HepG2 (cell line): ENCODE measurements around the gene HOXD8. TPM values are rescaled to one million over a fixed set of nuclear protein-coding genes. Genes with fewer than 3 reads are reported as not detected.

ENCODE experiments used
- AHR ChIP-seq: IDR thresholded peaks from 2 replicates; pipeline ENCODE4 v1.6.1; 2018; ENCODE audit warnings: missing genetic modification reagents, missing compliant biosample characterization
- ARID2 ChIP-seq: sonication (generic); formaldehyde crosslinking; IDR thresholded peaks from 2 replicates; pipeline ENCODE4 v1.8.1; 2022; ENCODE audit warnings: mild to moderate bottlenecking, missing genetic modification reagents, borderline replicate concordance
- HOXA5 ChIP-seq: sonication (generic); formaldehyde crosslinking; IDR thresholded peaks from 2 replicates; pipeline ENCODE4 v1.4.0; 2020; ENCODE audit warnings: missing genetic modification reagents
- JDP2 ChIP-seq: sonication (generic); formaldehyde crosslinking; IDR thresholded peaks from 2 replicates; pipeline ENCODE4 v1.8.1; 2022; ENCODE audit warnings: missing genetic modification reagents, borderline replicate concordance
- MZF1 ChIP-seq: sonication (generic); formaldehyde crosslinking; IDR thresholded peaks from 2 replicates; pipeline ENCODE4 v1.8.1; 2023; ENCODE audit warnings: mild to moderate bottlenecking, missing genetic modification reagents, borderline replicate concordance
- NBN ChIP-seq: fragments of 450-650 bp; conservative IDR thresholded peaks from 2 replicates; pipeline ENCODE4 v1.6.1; 2017
- POGZ ChIP-seq: sonication (generic); formaldehyde crosslinking; IDR thresholded peaks from 2 replicates; pipeline ENCODE4 v1.4.0; 2020; ENCODE audit warnings: mild to moderate bottlenecking, missing genetic modification reagents
- REPIN1 ChIP-seq: sonication (generic); formaldehyde crosslinking; IDR thresholded peaks from 2 replicates; pipeline ENCODE4 v1.8.0; 2022; ENCODE audit warnings: missing genetic modification reagents, low read depth, mild to moderate bottlenecking, borderline replicate concordance
- SNAI1 ChIP-seq: sonication (generic); formaldehyde crosslinking; IDR thresholded peaks from 2 replicates; pipeline ENCODE4 v1.5.0; 2020; ENCODE audit warnings: mild to moderate bottlenecking, missing genetic modification reagents, borderline replicate concordance
- SP1 ChIP-seq, 2 experiments: fragments of 450-650 bp in 1 of 2; sonication (generic) in 1 of 2; formaldehyde crosslinking in 1 of 2; IDR thresholded peaks; 2 replicates each; pipeline versions ENCODE4 v1.4.0 to v1.6.1; 2016 to 2020; ENCODE audit warnings: missing genetic modification reagents in 1 of 2
- TBL1XR1 ChIP-seq: fragments of 150-350 bp; IDR thresholded peaks from 2 replicates; pipeline ENCODE4 v1.6.1; 2014; ENCODE audit warnings: borderline replicate concordance, low read length; ENCODE audit not compliant: partially characterized antibody
- THYN1 ChIP-seq: sonication (generic); formaldehyde crosslinking; IDR thresholded peaks from 2 replicates; pipeline ENCODE4 v1.8.1; 2023; ENCODE audit warnings: low read depth, mild to moderate bottlenecking, moderate library complexity, missing genetic modification reagents, borderline replicate concordance
- TSC22D2 ChIP-seq: sonication (generic); formaldehyde crosslinking; IDR thresholded peaks from 2 replicates; pipeline ENCODE4 v1.5.1; 2020; ENCODE audit warnings: missing genetic modification reagents, mild to moderate bottlenecking, borderline replicate concordance
- U2AF1 ChIP-seq: fragments of 200-400 bp; formaldehyde crosslinking; optimal IDR thresholded peaks from 2 replicates; pipeline ENCODE3; 2017; ENCODE audit warnings: mild to moderate bottlenecking, low read depth, low read length
- ZBTB10 ChIP-seq: sonication (generic); formaldehyde crosslinking; IDR thresholded peaks from 2 replicates; pipeline ENCODE4 v1.4.0; 2020; ENCODE audit warnings: missing genetic modification reagents, borderline replicate concordance
- ZHX1 ChIP-seq: sonication (generic); formaldehyde crosslinking; IDR thresholded peaks from 2 replicates; pipeline ENCODE4 v1.8.1; 2022; ENCODE audit warnings: low read depth, mild to moderate bottlenecking, missing genetic modification reagents
- ZMAT5 ChIP-seq: sonication (generic); formaldehyde crosslinking; IDR thresholded peaks from 2 replicates; pipeline ENCODE4 v1.5.0; 2020; ENCODE audit warnings: mild to moderate bottlenecking, low read depth, missing genetic modification reagents, borderline replicate concordance
- ZNF292 ChIP-seq: sonication (generic); formaldehyde crosslinking; IDR thresholded peaks from 2 replicates; pipeline ENCODE4 v1.8.1; 2022; ENCODE audit warnings: mild to moderate bottlenecking, low read depth, missing genetic modification reagents, borderline replicate concordance
- ZNF430 ChIP-seq: sonication (generic); formaldehyde crosslinking; IDR thresholded peaks from 2 replicates; pipeline ENCODE4 v1.9.0; 2021; ENCODE audit warnings: mild to moderate bottlenecking, missing genetic modification reagents
- ZNF605 ChIP-seq: sonication (generic); formaldehyde crosslinking; IDR thresholded peaks from 2 replicates; pipeline ENCODE4 v1.8.0; 2022; ENCODE audit warnings: mild to moderate bottlenecking, missing genetic modification reagents
- ZNF629 ChIP-seq: sonication (generic); formaldehyde crosslinking; conservative IDR thresholded peaks from 2 replicates; pipeline ENCODE4 v1.5.0; 2020; ENCODE audit warnings: missing genetic modification reagents
- ZNF766 ChIP-seq: sonication (generic); formaldehyde crosslinking; IDR thresholded peaks from 2 replicates; pipeline ENCODE4 v1.5.0; 2020; ENCODE audit warnings: missing genetic modification reagents, borderline replicate concordance
- ZNF776 ChIP-seq: sonication (generic); formaldehyde crosslinking; IDR thresholded peaks from 2 replicates; pipeline ENCODE4 v1.4.0; 2020; ENCODE audit warnings: mild to moderate bottlenecking, missing genetic modification reagents
- ZNF883 ChIP-seq: sonication (generic); formaldehyde crosslinking; IDR thresholded peaks from 2 replicates; pipeline ENCODE4 v1.5.1; 2020; ENCODE audit warnings: mild to moderate bottlenecking, missing genetic modification reagents; ENCODE audit errors: not compliant biosample characterization
- polyA plus RNA-seq, 8 experiments: library from polyadenylated mRNA; depleted of rRNA in 3 of 8; stranded (reverse) in 7 of 8; unstranded in 1 of 8; fragments of >200 nt; fragmentation: Illumina TruSeq in 4 of 8; extraction: Trizol in 4 of 8; gene quantifications; 2 replicates each; pipeline versions ENCODE4 v1.2.1 to v1.2.3, GENCODE V29; 2011 to 2016; ENCODE audit warnings: low read depth in 4 of 8, missing spikeins in 1 of 8, mixed read lengths in 1 of 8; ENCODE audit not compliant: insufficient read depth in 1 of 8
- total RNA-seq, 5 experiments: library from RNA; depleted of rRNA; stranded (reverse); fragments of >200 nt; fragmentation: Illumina TruSeq; extraction: Trizol; gene quantifications; 2 replicates each; pipeline ENCODE4 v1.2.3, GENCODE V29; 2016; ENCODE audit warnings: low read depth in 1 of 5

The HOXD8 gene
- total and polyA plus RNA-seq, 2 of the 13 experiments (the other 11 are each of a cell fraction or from before 2014, with no cell fraction given): not detected

- TF ChIP-seq ZBTB10 (CRISPR knock-in tag): peak; percentile 57; the same call in 1 of the 2 replicates
- TF ChIP-seq THYN1 (CRISPR knock-in tag): no peak
- no peak for TF ChIP-seq ZNF629 (CRISPR knock-in tag)
- TF ChIP-seq ZNF776 (CRISPR knock-in tag): peak; percentile 75
- no peak for TF ChIP-seq U2AF1
- TF ChIP-seq REPIN1 (CRISPR knock-in tag): peak; percentile 93
- TF ChIP-seq TBL1XR1: no peak
- no peak; the same call in 1 of the 2 replicates for TF ChIP-seq HOXA5
- TF ChIP-seq TSC22D2 (CRISPR knock-in tag): no peak
- TF ChIP-seq AHR (CRISPR knock-in tag): peak; percentile 83; the same call in 1 of the 2 replicates
- TF ChIP-seq MZF1 (CRISPR knock-in tag): no peak
- peak; percentile 65; the same call in 1 of the 2 replicates for TF ChIP-seq ZNF430
- no peak for TF ChIP-seq SP1 (IDR thresholded peaks at IDR 0.05)
- TF ChIP-seq SP1 (CRISPR knock-in tag; IDR thresholded peaks at IDR 0.05): 0 out of 2 replicates have a peak, but pooled peaks have one; percentile 17
- TF ChIP-seq ZMAT5 (CRISPR knock-in tag): no peak
- TF ChIP-seq JDP2: no peak
- 0 out of 2 replicates have a peak, but pooled peaks have one; percentile 53 for TF ChIP-seq ARID2
- no peak for TF ChIP-seq ZNF292 (CRISPR knock-in tag)
- TF ChIP-seq ZNF605 (CRISPR knock-in tag): no peak; the same call in 1 of the 2 replicates
- TF ChIP-seq NBN: no peak
- TF ChIP-seq ZNF883 (CRISPR knock-in tag): peak; percentile 84
- peak; percentile 60 for TF ChIP-seq POGZ (CRISPR knock-in tag)
- no peak for TF ChIP-seq ZHX1 (CRISPR knock-in tag)
- no peak for TF ChIP-seq ZNF766 (CRISPR knock-in tag)
- peak; percentile 36; the same call in 1 of the 2 replicates for TF ChIP-seq SNAI1 (CRISPR knock-in tag)
Observed at GRCh38 chr2:176140513-176141317, 11.2 kb downstream of the HOXD8 start (continued).
